Neural cell (in vitro differentiated cells): ENCODE results near the gene IL22RA2. TPM values are rescaled to one million over a fixed set of nuclear protein-coding genes. Genes with fewer than 3 reads are reported as not detected.
"Not testable (repeated sequence)": the region's sequence is repeated elsewhere in the genome, so short reads cannot be mapped to it uniquely, and the experiment has no call there.

Experiments used
- H2AFZ ChIP-seq: fragments of 200-600, 300-800 bp; sonication (generic), shearing (Covaris generic); 2 replicates; pipeline ENCODE4 v1.6.0; 2014; ENCODE audit warnings: low read depth, mild to moderate bottlenecking, antibody characterized with exemption, low read length, moderate library complexity
- H3F3A ChIP-seq: fragments of 200-600 bp; shearing (Covaris generic); 2 replicates; pipeline ENCODE4 v1.6.1; 2016; ENCODE audit warnings: mild to moderate bottlenecking, moderate library complexity, mixed read lengths, antibody characterized with exemption, low read length; ENCODE audit not compliant: insufficient read depth, poor library complexity, severe bottlenecking
- H3K27ac ChIP-seq: fragments of 200-600, 300-800 bp; sonication (generic), shearing (Covaris generic); 2 replicates; pipeline ENCODE4 v1.5.1; 2014; ENCODE audit warnings: mild to moderate bottlenecking, low read length, moderate library complexity
- H3K27me3 ChIP-seq: fragments of 300-800, 200-600 bp; sonication (generic), shearing (Covaris generic); 2 replicates; pipeline ENCODE4 v1.6.0; 2014; ENCODE audit warnings: mild to moderate bottlenecking, low read depth, low read length, moderate library complexity; ENCODE audit not compliant: insufficient read depth
- H3K36me3 ChIP-seq: fragments of 300-800, 200-600 bp; sonication (generic), shearing (Covaris generic); 2 replicates; pipeline ENCODE4 v1.5.1; 2014; ENCODE audit warnings: mild to moderate bottlenecking, antibody characterized with exemption, low read length, moderate library complexity; ENCODE audit not compliant: insufficient read depth
- H3K4me2 ChIP-seq: fragments of 300-800, 200-600 bp; sonication (generic), shearing (Covaris generic); 2 replicates; pipeline ENCODE4 v1.6.0; 2014; ENCODE audit warnings: mild to moderate bottlenecking, low read length
- H3K4me3 ChIP-seq: fragments of 300-800, 200-600 bp; sonication (generic), shearing (Covaris generic); 2 replicates; pipeline ENCODE4 v1.5.1; 2014; ENCODE audit warnings: mild to moderate bottlenecking, low read length, moderate library complexity
- H3K79me2 ChIP-seq: fragments of 200-600 bp; shearing (Covaris generic); replicated peaks from 2 replicates; pipeline ENCODE4 v1.6.0; 2014; ENCODE audit warnings: mild to moderate bottlenecking, low read length, moderate library complexity; ENCODE audit not compliant: insufficient read depth
- H3K9ac ChIP-seq: fragments of 300-800, 200-600 bp; sonication (generic), shearing (Covaris generic); 2 replicates; pipeline ENCODE4 v1.6.1; 2016; ENCODE audit warnings: mild to moderate bottlenecking, low read length, mixed read lengths
- H3K9me2 ChIP-seq: fragments of 200-600 bp; shearing (Covaris generic); 2 replicates; pipeline ENCODE4 v1.6.1; 2016; ENCODE audit warnings: mild to moderate bottlenecking, low read length, mixed read lengths; ENCODE audit not compliant: insufficient read depth
- H3K9me3 ChIP-seq: fragments of 200-600, 300-800 bp; sonication (generic), shearing (Covaris generic); 2 replicates; pipeline ENCODE4 v1.6.1; 2016; ENCODE audit warnings: mild to moderate bottlenecking, mixed run types, low read length, moderate library complexity, mixed read lengths
- H4K20me1 ChIP-seq: fragments of 200-600 bp; shearing (Covaris generic); 2 replicates; pipeline ENCODE4 v1.6.1; 2016; ENCODE audit warnings: mild to moderate bottlenecking, mixed run types; ENCODE audit not compliant: insufficient read depth
- EP300 ChIP-seq: fragments of 450-650 bp; conservative IDR thresholded peaks from 2 replicates; pipeline ENCODE4 v1.6.1; 2014; ENCODE audit warnings: antibody characterized with exemption, mild to moderate bottlenecking, moderate library complexity; ENCODE audit not compliant: poor library complexity, severe bottlenecking
- EZH2 ChIP-seq: fragments of 200-600, 300-800 bp; shearing (Covaris generic), sonication (generic); IDR thresholded peaks from 2 replicates; pipeline ENCODE4 v1.6.1; 2014; ENCODE audit warnings: antibody characterized with exemption, low read length, borderline replicate concordance, mild to moderate bottlenecking; ENCODE audit not compliant: insufficient read depth, poor library complexity, severe bottlenecking
- MXI1 ChIP-seq: fragments of 450-650 bp; conservative IDR thresholded peaks from 2 replicates; pipeline ENCODE4 v1.6.1; 2014; ENCODE audit warnings: antibody characterized with exemption, mild to moderate bottlenecking; ENCODE audit not compliant: poor library complexity, severe bottlenecking
- POLR2AphosphoS5 ChIP-seq: IDR thresholded peaks from 2 replicates; pipeline ENCODE4 v1.6.1; 2012
- RAD21 ChIP-seq: fragments of 450-650 bp; conservative IDR thresholded peaks from 2 replicates; pipeline ENCODE4 v1.6.1; 2014; ENCODE audit warnings: antibody characterized with exemption, mild to moderate bottlenecking, moderate library complexity
- SMC3 ChIP-seq: fragments of 450-650 bp; conservative IDR thresholded peaks from 2 replicates; pipeline ENCODE4 v1.6.1; 2014; ENCODE audit warnings: antibody characterized with exemption, mild to moderate bottlenecking, moderate library complexity; ENCODE audit not compliant: poor library complexity
- TAF1 ChIP-seq: IDR thresholded peaks from 2 replicates; pipeline ENCODE4 v1.6.1; 2012; ENCODE audit warnings: low read depth
- polyA plus RNA-seq: library from polyadenylated mRNA; depleted of rRNA; stranded (reverse); fragments of >200 nt; gene quantifications from 2 replicates; pipeline ENCODE4 v1.2.3, GENCODE V29; 2014
- TF ChIP-seq, protein P1 (sequence below): IDR thresholded peaks from 2 replicates; pipeline ENCODE4 v1.6.1; 2012; ENCODE audit warnings: borderline replicate concordance
- TF ChIP-seq, protein P2 (sequence below): fragments of 450-650 bp; IDR thresholded peaks from 2 replicates; pipeline ENCODE4 v1.5.1; 2014; ENCODE audit warnings: antibody characterized with exemption, mild to moderate bottlenecking, moderate library complexity; ENCODE audit not compliant: poor library complexity, severe bottlenecking

Gene IL22RA2
- polyA plus RNA-seq, 1 donor from 2014 or later, result not detected

DNA sequence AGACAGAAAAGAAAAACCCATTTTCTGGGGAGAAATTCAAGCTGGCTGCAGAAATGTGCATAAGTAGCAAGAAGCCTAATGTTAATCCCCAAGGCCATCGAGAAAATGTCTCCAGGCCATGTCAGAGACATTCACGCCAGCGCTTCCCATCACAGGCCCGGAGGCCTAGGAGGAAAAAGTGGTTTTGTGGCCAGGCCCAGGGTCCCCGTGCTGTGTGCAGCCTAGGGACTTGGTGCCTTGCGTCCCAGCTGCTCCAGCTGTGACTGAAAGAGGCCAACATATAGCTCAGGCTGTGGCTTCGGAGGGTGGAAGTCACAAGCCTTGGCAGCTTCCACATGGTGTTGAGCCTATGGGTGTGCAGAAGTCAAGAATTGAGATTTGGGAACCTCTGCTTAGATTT is 34.8 kb upstream of the IL22RA2 start:
- Histone ChIP-seq H3K9me2 (no peaks in the 10 kb centered on the region), H3F3A (no peaks in the 10 kb centered on the region), H3K4me2 (no peak overlapping the region), H3K36me3 (peaks cover 7% of the 10 kb centered on the region), H3K9ac (no peak overlapping the region), H3K27ac (no peak overlapping the region), H2AFZ (no peak overlapping the region), H3K27me3 (no peaks in the 10 kb centered on the region), H4K20me1 (no peaks in the 10 kb centered on the region), H3K4me3 (no peak overlapping the region), H3K9me3 (no peaks in the 10 kb centered on the region), H3K79me2 (peaks cover 34% of the 10 kb centered on the region)
- no peak for TF ChIP-seq RAD21
- no peak for TF ChIP-seq POLR2AphosphoS5

DNA sequence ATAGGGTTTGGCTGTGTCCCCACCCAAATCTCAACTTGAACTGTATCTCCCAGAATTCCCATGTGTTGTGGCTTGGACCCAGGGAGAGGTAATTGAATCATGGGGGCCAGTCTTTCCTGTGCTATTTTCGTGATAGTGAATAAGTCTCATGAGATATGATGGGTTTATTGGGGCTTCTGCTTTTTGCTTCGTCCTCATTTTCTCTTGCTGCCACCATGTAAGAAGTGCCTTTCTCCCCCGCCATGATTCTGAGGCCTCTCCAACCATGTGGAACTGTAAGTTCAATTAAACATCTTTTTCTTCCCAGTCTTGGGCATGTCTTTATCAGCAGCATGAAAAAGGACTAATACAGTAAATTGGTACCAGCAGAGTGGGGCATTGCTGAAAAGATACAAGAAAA is 34.0 kb upstream of the IL22RA2 start:
- H3K27ac ChIP-seq, H3K9me3 ChIP-seq, H3K27me3 ChIP-seq, H3K4me3 ChIP-seq, H3K4me2 ChIP-seq, H4K20me1 ChIP-seq, H3K36me3 ChIP-seq, H3K9me2 ChIP-seq, H3K9ac ChIP-seq, H3F3A ChIP-seq, H2AFZ ChIP-seq: not testable (repeated sequence)
- peaks cover 26% of the 10 kb centered on the region for H3K79me2 ChIP-seq

DNA sequence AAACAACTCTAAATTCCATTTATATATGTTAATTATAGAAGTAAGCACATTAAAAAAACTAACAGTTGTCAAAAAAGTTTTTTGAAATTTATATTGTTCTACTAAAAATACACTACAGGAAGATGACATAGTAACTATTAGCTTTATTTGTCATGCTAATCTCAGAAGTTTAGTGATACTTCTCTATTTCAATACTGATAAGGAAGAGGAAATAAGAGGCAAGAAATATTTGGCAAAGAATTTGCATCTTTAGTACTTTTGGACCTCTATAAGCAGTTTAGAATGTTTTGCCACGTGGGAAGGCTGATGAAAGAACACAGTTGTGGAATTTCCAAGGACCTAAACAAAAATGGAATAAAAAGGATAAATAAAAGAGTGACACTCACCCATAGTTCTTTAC is 33.1 kb upstream of the IL22RA2 start:
- Histone ChIP-seq H2AFZ (no peak overlapping the region), H3K9me3 (no peaks in the 10 kb centered on the region), H3K4me3 (no peak overlapping the region), H3K79me2 (peaks cover 19% of the 10 kb centered on the region), H3K27ac (no peak overlapping the region), H3K27me3 (no peaks in the 10 kb centered on the region), H3K36me3 (peaks cover 8% of the 10 kb centered on the region), H3F3A (no peaks in the 10 kb centered on the region), H3K4me2 (no peak overlapping the region), H3K9me2 (no peaks in the 10 kb centered on the region), H4K20me1 (no peaks in the 10 kb centered on the region), H3K9ac (no peak overlapping the region)
- no peak for TF ChIP-seq EZH2
- TF ChIP-seq SMC3, result no peak
- TF ChIP-seq, protein P1, sequence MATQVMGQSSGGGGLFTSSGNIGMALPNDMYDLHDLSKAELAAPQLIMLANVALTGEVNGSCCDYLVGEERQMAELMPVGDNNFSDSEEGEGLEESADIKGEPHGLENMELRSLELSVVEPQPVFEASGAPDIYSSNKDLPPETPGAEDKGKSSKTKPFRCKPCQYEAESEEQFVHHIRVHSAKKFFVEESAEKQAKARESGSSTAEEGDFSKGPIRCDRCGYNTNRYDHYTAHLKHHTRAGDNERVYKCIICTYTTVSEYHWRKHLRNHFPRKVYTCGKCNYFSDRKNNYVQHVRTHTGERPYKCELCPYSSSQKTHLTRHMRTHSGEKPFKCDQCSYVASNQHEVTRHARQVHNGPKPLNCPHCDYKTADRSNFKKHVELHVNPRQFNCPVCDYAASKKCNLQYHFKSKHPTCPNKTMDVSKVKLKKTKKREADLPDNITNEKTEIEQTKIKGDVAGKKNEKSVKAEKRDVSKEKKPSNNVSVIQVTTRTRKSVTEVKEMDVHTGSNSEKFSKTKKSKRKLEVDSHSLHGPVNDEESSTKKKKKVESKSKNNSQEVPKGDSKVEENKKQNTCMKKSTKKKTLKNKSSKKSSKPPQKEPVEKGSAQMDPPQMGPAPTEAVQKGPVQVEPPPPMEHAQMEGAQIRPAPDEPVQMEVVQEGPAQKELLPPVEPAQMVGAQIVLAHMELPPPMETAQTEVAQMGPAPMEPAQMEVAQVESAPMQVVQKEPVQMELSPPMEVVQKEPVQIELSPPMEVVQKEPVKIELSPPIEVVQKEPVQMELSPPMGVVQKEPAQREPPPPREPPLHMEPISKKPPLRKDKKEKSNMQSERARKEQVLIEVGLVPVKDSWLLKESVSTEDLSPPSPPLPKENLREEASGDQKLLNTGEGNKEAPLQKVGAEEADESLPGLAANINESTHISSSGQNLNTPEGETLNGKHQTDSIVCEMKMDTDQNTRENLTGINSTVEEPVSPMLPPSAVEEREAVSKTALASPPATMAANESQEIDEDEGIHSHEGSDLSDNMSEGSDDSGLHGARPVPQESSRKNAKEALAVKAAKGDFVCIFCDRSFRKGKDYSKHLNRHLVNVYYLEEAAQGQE, result no peak
- no peak for TF ChIP-seq TAF1
- TF ChIP-seq POLR2AphosphoS5, result no peak
- TF ChIP-seq, protein P2, sequence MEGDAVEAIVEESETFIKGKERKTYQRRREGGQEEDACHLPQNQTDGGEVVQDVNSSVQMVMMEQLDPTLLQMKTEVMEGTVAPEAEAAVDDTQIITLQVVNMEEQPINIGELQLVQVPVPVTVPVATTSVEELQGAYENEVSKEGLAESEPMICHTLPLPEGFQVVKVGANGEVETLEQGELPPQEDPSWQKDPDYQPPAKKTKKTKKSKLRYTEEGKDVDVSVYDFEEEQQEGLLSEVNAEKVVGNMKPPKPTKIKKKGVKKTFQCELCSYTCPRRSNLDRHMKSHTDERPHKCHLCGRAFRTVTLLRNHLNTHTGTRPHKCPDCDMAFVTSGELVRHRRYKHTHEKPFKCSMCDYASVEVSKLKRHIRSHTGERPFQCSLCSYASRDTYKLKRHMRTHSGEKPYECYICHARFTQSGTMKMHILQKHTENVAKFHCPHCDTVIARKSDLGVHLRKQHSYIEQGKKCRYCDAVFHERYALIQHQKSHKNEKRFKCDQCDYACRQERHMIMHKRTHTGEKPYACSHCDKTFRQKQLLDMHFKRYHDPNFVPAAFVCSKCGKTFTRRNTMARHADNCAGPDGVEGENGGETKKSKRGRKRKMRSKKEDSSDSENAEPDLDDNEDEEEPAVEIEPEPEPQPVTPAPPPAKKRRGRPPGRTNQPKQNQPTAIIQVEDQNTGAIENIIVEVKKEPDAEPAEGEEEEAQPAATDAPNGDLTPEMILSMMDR, result no peak
- no peak for TF ChIP-seq EP300
- TF ChIP-seq MXI1, result no peak
- no peak for TF ChIP-seq RAD21
